Right hindlimb (tissue), 1 donor: Measurements from ENCODE around the gene HOXA2.

ENCODE experiments used
- DNase-seq: peaks from one replicate; pipeline ENCODE4 v3.0.0-alpha.2; 2018

Gene HOXA2

GRCh38 chr7:27111042-27111750 is 8.7 kb upstream of the HOXA2 start:
- peak; percentile 50 for DNase-seq

- DNase-seq, result peak; percentile 80
Observed at GRCh38 chr7:27110186-27111031, 7.9 kb upstream of the HOXA2 start.

GRCh38 chr7:27109466-27110185 is 7.1 kb upstream of the HOXA2 start:
- DNase-seq, result peak; percentile 48

- peak; percentile 43 for DNase-seq
Observed at GRCh38 chr7:27108390-27109127, 6.1 kb upstream of the HOXA2 start.

GRCh38 chr7:27107391-27108381 is 5.2 kb upstream of the HOXA2 start:
- DNase-seq, result no peak

- no peak for DNase-seq
Observed at GRCh38 chr7:27106901-27107240, 4.4 kb upstream of the HOXA2 start.

- DNase-seq, result peak; percentile 63
Observed at GRCh38 chr7:27106181-27106900, 3.9 kb upstream of the HOXA2 start.

GRCh38 chr7:27105301-27106031 is 3.0 kb upstream of the HOXA2 start:
- DNase-seq, result no peak

- DNase-seq, result peak; percentile 35
Observed at GRCh38 chr7:27104341-27105058, 2.0 kb upstream of the HOXA2 start.

GRCh38 chr7:27103489-27104226 is 1.2 kb upstream of the HOXA2 start:
- DNase-seq, result peak; percentile 30

- DNase-seq, result peak; percentile 33
Observed at GRCh38 chr7:27101957-27102580, 414 bp downstream of the HOXA2 start.

- DNase-seq, result peak; percentile 52
Observed at GRCh38 chr7:27101171-27101956, 1.1 kb downstream of the HOXA2 start.

- no peak for DNase-seq
Observed at GRCh38 chr7:27100694-27101170, 1.8 kb downstream of the HOXA2 start.

- DNase-seq, result no peak
Observed at GRCh38 chr7:27099453-27100370, 2.8 kb downstream of the HOXA2 start.

- peak; percentile 68 for DNase-seq
Observed at GRCh38 chr7:27098578-27099451, 3.7 kb downstream of the HOXA2 start.
